ENCODE data around the gene IPCEF1. TPM values are rescaled to one million over a fixed set of nuclear protein-coding genes. Genes with fewer than 3 reads are reported as not detected.

IPCEF1 gene
- total RNA-seq, 4 donors from 2014 or later, result 0.42 to 9.0 (median 3.1) TPM

DNA sequence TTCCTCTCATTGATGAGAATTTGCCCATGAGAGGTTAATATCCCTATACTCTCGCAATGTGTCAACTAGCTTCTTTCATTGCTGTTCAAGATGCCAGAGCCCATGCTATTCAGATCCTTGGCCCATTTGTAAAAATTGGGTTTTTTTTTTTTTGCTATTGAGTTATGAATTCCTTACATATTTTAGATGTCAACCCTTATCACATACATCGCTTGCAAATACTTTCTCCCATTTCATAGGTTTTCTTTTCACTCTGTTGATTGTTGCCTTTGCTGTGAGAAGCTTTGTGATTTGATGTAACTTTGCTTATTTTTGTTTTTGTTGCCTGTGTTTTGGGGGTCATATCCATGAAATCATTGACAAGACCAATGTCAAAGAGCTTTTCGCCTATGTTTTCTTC, 32.2 kb upstream of the IPCEF1 start:
- Histone ChIP-seq H3K36me3 (no peaks in the 10 kb centered on the region), H3K9me3 (no peaks in the 10 kb centered on the region), H3K4me3 (no peak overlapping the region), H3K27ac (no peak overlapping the region), H3K4me1 (no peaks in the 10 kb centered on the region), H3K27me3 (no peaks in the 10 kb centered on the region)
- WGBS, result 95% methylated on average over 3 of the region's 3 CpGs
- no peak for DNase-seq (ENCODE audit: low spot score in 2 of 2)
- TF ChIP-seq POLR2AphosphoS5 (IDR thresholded peaks at IDR 0.05) (no peak), POLR2A (IDR thresholded peaks at IDR 0.05) (no peak), EP300 (IDR thresholded peaks at IDR 0.05) (no peak)
- TF ChIP-seq, protein P1, sequence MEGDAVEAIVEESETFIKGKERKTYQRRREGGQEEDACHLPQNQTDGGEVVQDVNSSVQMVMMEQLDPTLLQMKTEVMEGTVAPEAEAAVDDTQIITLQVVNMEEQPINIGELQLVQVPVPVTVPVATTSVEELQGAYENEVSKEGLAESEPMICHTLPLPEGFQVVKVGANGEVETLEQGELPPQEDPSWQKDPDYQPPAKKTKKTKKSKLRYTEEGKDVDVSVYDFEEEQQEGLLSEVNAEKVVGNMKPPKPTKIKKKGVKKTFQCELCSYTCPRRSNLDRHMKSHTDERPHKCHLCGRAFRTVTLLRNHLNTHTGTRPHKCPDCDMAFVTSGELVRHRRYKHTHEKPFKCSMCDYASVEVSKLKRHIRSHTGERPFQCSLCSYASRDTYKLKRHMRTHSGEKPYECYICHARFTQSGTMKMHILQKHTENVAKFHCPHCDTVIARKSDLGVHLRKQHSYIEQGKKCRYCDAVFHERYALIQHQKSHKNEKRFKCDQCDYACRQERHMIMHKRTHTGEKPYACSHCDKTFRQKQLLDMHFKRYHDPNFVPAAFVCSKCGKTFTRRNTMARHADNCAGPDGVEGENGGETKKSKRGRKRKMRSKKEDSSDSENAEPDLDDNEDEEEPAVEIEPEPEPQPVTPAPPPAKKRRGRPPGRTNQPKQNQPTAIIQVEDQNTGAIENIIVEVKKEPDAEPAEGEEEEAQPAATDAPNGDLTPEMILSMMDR (IDR thresholded peaks at IDR 0.05), result no peak

DNA sequence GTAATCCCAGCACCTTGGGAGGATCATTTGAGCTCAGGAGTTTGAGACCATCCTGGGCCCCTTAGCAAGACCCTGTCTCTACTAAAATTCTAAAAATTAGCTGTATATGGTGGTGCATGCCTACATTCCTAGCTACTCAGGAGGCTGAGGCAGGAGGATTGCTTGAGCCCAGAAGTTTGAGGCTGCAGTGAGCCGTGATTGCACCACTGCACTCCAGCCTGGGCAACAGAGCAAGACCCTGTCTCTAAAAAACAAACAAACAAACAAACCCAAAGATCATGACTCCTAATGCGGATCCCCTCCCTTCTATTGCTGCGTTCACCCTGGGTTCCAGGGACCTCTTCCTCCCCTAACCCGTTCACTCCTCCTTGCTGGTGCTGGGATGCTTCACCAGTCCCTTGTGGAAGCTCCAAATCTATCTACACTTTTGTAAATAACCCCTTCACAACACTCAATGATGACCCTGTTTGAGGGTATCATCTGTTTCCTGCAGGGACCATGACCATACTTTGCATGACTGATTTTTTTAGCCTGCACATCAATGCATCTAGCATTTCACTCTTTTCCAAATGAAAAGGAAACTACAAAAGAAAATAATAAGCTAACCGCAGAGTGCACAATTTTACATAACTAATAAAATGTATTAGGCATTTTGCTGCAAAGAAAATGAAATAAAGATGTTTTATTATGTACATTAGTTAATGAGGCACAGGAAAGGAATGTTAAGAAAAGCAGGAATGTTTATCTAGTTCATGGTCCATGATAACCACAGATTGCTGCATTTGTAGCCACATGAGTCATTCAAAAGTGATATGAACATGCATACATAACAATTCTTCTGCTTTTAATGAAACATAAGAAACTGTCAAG, 30.5 kb upstream of the IPCEF1 start:
- no peak for DNase-seq (ENCODE audit: low spot score in 2 of 2)
- no peak for TF ChIP-seq POLR2A (IDR thresholded peaks at IDR 0.05)
- TF ChIP-seq, protein P1 (IDR thresholded peaks at IDR 0.05), result no peak
- TF ChIP-seq EP300 (IDR thresholded peaks at IDR 0.05), result no peak
- TF ChIP-seq POLR2AphosphoS5 (IDR thresholded peaks at IDR 0.05), result no peak
- no peaks in the 10 kb centered on the region for H3K9me3 ChIP-seq
- no peaks in the 10 kb centered on the region for H3K36me3 ChIP-seq
- 73% methylated on average over 4 of the region's 5 CpGs for WGBS
- H3K4me1 ChIP-seq, result no peaks in the 10 kb centered on the region
- H3K27me3 ChIP-seq, result no peaks in the 10 kb centered on the region
- no peak overlapping the region for H3K4me3 ChIP-seq
- no peak overlapping the region for H3K27ac ChIP-seq

DNA sequence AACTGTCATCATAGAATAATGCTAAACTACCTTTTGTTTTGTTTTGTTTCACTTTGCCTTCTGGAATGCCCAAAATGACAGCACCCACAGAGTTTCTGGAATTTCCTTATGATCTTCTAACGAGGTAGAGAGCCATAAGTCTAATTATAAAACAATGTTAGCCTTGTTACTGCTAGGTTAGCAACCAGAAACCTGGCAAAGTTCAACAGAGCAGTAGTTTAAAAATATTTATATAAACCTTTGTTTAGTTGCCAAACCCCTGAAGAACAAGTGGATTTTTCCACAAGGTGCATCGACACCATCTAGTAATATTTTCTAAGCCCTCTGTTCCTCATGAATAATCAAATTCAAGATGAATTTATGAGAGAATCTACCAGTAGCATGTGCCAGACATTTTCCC, 27.6 kb upstream of the IPCEF1 start:
- 29% methylated on average over 2 of the region's 2 CpGs for WGBS
- DNase-seq (ENCODE audit: low spot score in 2 of 2), result no peak
- Histone ChIP-seq H3K9me3 (no peaks in the 10 kb centered on the region), H3K27ac (peak overlapping the region; percentile 51), H3K27me3 (no peaks in the 10 kb centered on the region), H3K4me1 (no peaks in the 10 kb centered on the region), H3K4me3 (no peak overlapping the region), H3K36me3 (no peaks in the 10 kb centered on the region)
- TF ChIP-seq, protein P1 (IDR thresholded peaks at IDR 0.05), result no peak
- TF ChIP-seq EP300 (IDR thresholded peaks at IDR 0.05) (no peak), POLR2AphosphoS5 (IDR thresholded peaks at IDR 0.05) (no peak), POLR2A (IDR thresholded peaks at IDR 0.05) (no peak)

DNA sequence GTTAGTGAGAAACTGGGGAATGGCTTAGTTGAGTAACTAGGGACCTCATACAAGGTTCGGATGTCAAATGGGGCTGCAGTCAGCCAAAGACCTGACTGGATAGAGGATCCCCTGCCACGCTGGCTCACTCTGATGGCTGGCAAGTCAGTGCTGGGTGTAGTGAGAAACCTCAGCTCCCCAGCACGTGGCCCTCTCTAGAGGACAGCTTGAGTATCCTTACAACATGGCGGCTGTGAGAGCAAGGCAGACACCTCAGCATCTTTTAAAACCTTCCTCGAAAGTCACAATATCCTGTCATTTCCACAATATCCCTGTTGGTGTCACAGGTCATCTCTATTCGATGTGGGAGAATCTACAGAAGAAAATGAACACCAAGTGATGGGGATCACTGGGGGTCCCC, 26.7 kb upstream of the IPCEF1 start:
- TF ChIP-seq, protein P1 (IDR thresholded peaks at IDR 0.05), result no peak
- no peak for TF ChIP-seq POLR2A (IDR thresholded peaks at IDR 0.05)
- TF ChIP-seq EP300 (IDR thresholded peaks at IDR 0.05), result no peak
- no peak for TF ChIP-seq POLR2AphosphoS5 (IDR thresholded peaks at IDR 0.05)
- DNase-seq (ENCODE audit: low spot score in 2 of 2), result no peak
- Histone ChIP-seq H3K9me3 (no peaks in the 10 kb centered on the region), H3K4me1 (no peaks in the 10 kb centered on the region), H3K4me3 (no peak overlapping the region), H3K27ac (no peak overlapping the region), H3K27me3 (no peaks in the 10 kb centered on the region), H3K36me3 (no peaks in the 10 kb centered on the region)
- WGBS, result 91% methylated on average over 6 of the region's 6 CpGs

DNA sequence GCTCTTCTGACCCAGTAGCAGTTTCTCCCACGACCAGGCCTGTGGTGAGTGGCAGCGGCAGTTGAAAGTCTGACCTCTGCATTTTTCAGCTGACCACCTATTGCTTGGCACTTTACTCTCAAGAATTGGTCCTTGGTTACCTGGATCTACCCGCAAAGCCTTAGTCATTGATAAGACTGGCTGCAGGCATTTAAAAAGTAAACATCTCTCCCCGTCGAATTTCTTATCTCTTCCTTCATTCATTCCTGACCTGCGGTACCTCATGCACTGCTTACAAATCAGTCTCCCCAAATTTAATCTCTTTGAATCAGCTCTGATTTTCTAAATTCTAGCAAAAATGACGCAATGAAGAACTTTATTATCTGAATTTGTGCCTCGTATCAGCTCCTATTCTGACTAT, 26.1 kb upstream of the IPCEF1 start:
- Histone ChIP-seq H3K4me1 (no peaks in the 10 kb centered on the region), H3K27me3 (no peaks in the 10 kb centered on the region), H3K4me3 (no peak overlapping the region), H3K36me3 (no peaks in the 10 kb centered on the region), H3K27ac (no peak overlapping the region), H3K9me3 (no peaks in the 10 kb centered on the region)
- WGBS, result 89% methylated on average over 8 of the region's 8 CpGs
- TF ChIP-seq, protein P1 (IDR thresholded peaks at IDR 0.05), result no peak
- TF ChIP-seq POLR2A (IDR thresholded peaks at IDR 0.05) (no peak), EP300 (IDR thresholded peaks at IDR 0.05) (no peak), POLR2AphosphoS5 (IDR thresholded peaks at IDR 0.05) (no peak)
- DNase-seq (ENCODE audit: low spot score in 2 of 2), result no peak

Measured in suprapubic skin (tissue), 4 donors.